SU-DHL-6 (cell line): ENCODE data around the gene TBKBP1.

Source experiments
- H2AFZ ChIP-seq: fragments of 200-600 bp; sonication (generic); 2 replicates; pipeline ENCODE4 v1.6.1; 2014; ENCODE audit warnings: low read depth, mild to moderate bottlenecking, moderate library complexity, mixed read lengths, antibody characterized with exemption, low read length; ENCODE audit not compliant: severe bottlenecking
- H3F3A ChIP-seq: fragments of 200-600 bp; shearing (Covaris generic); 2 replicates; pipeline ENCODE4 v1.6.0; 2016; ENCODE audit warnings: antibody characterized with exemption, mild to moderate bottlenecking; ENCODE audit not compliant: insufficient read depth
- H3K27ac ChIP-seq: fragments of 200-600 bp; sonication (generic); 2 replicates; pipeline ENCODE4 v1.5.1; 2016; ENCODE audit warnings: low read depth, mild to moderate bottlenecking, low read length, moderate library complexity, mixed read lengths
- H3K27me3 ChIP-seq: fragments of 200-600 bp; sonication (generic), shearing (Covaris generic); 2 replicates; pipeline ENCODE4 v1.6.0; 2014; ENCODE audit warnings: mild to moderate bottlenecking, low read length
- H3K36me3 ChIP-seq: fragments of 200-600 bp; sonication (generic); 2 replicates; pipeline ENCODE4 v1.6.1; 2014; ENCODE audit warnings: mild to moderate bottlenecking, low read length, mixed read lengths
- H3K4me2 ChIP-seq: fragments of 300-600, 200-600 bp; shearing (Covaris generic), sonication (generic); 2 replicates; pipeline ENCODE4 v1.6.0; 2014; ENCODE audit warnings: low read length, low read depth, mild to moderate bottlenecking; ENCODE audit not compliant: poor library complexity, severe bottlenecking
- H3K4me3 ChIP-seq: fragments of 200-600 bp; sonication (generic); 2 replicates; pipeline ENCODE4 v1.5.1; 2014; ENCODE audit warnings: antibody characterized with exemption, low read length, mild to moderate bottlenecking, mixed read lengths; ENCODE audit not compliant: insufficient read depth, poor library complexity, severe bottlenecking
- H3K79me2 ChIP-seq: fragments of 200-600 bp; sonication (generic); 2 replicates; pipeline ENCODE4 v1.6.1; 2014; ENCODE audit warnings: mild to moderate bottlenecking, low read length, moderate library complexity; ENCODE audit not compliant: insufficient read depth
- H3K9ac ChIP-seq: fragments of 200-600 bp; sonication (generic); 2 replicates; pipeline ENCODE4 v1.7.0; 2014; ENCODE audit warnings: mild to moderate bottlenecking, low read length
- H3K9me2 ChIP-seq: fragments of 200-600 bp; sonication (generic); replicated peaks from 2 replicates; pipeline ENCODE4 v1.6.1; 2014; ENCODE audit warnings: low read length; ENCODE audit not compliant: insufficient read depth
- H3K9me3 ChIP-seq: fragments of 200-600 bp; sonication (generic); 2 replicates; pipeline ENCODE4 v1.6.1; 2014; ENCODE audit warnings: low read length, mixed read lengths; ENCODE audit not compliant: insufficient read depth
- H4K20me1 ChIP-seq: fragments of 200-600 bp; sonication (generic); 2 replicates; pipeline ENCODE4 v1.6.1; 2014; ENCODE audit warnings: low read depth, mild to moderate bottlenecking, antibody characterized with exemption, low read length, moderate library complexity, mixed read lengths
- EZH2phosphoT487 ChIP-seq: fragments of 200-600 bp; sonication (generic), shearing (Covaris generic); conservative IDR thresholded peaks from 2 replicates; pipeline ENCODE4 v1.6.1; 2018; ENCODE audit warnings: mild to moderate bottlenecking, antibody characterized with exemption, low read length, moderate library complexity, mixed read lengths
- TF ChIP-seq, protein P1 (sequence below): fragments of 200-600 bp; sonication (generic); IDR thresholded peaks from one replicate; pipeline ENCODE4 v1.5.1; 2017; ENCODE audit warnings: antibody characterized with exemption, mild to moderate bottlenecking, low read length, moderate library complexity; ENCODE audit not compliant: insufficient read depth, poor library complexity, severe bottlenecking

Gene TBKBP1

GRCh38 chr17:47751471-47751870 lies 57.5 kb downstream of the TBKBP1 start:
- no peak overlapping the region for H3K9ac ChIP-seq
- H3K79me2 ChIP-seq, result no peaks in the 10 kb centered on the region
- H3K9me3 ChIP-seq, result peaks cover 8% of the 10 kb centered on the region; the same call in 1 of the 2 replicates
- H4K20me1 ChIP-seq, result no peaks in the 10 kb centered on the region
- H3K27me3 ChIP-seq, result no peaks in the 10 kb centered on the region
- no peak overlapping the region for H3K4me3 ChIP-seq
- no peaks in the 10 kb centered on the region for H3F3A ChIP-seq
- H3K4me2 ChIP-seq, result no peak overlapping the region
- H3K36me3 ChIP-seq, result no peaks in the 10 kb centered on the region
- no peak overlapping the region for H2AFZ ChIP-seq
- H3K27ac ChIP-seq, result no peak overlapping the region
- H3K9me2 ChIP-seq, result no peaks in the 10 kb centered on the region
- TF ChIP-seq, protein P1, sequence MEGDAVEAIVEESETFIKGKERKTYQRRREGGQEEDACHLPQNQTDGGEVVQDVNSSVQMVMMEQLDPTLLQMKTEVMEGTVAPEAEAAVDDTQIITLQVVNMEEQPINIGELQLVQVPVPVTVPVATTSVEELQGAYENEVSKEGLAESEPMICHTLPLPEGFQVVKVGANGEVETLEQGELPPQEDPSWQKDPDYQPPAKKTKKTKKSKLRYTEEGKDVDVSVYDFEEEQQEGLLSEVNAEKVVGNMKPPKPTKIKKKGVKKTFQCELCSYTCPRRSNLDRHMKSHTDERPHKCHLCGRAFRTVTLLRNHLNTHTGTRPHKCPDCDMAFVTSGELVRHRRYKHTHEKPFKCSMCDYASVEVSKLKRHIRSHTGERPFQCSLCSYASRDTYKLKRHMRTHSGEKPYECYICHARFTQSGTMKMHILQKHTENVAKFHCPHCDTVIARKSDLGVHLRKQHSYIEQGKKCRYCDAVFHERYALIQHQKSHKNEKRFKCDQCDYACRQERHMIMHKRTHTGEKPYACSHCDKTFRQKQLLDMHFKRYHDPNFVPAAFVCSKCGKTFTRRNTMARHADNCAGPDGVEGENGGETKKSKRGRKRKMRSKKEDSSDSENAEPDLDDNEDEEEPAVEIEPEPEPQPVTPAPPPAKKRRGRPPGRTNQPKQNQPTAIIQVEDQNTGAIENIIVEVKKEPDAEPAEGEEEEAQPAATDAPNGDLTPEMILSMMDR, result no peak
- TF ChIP-seq EZH2phosphoT487, result no peak

DNA sequence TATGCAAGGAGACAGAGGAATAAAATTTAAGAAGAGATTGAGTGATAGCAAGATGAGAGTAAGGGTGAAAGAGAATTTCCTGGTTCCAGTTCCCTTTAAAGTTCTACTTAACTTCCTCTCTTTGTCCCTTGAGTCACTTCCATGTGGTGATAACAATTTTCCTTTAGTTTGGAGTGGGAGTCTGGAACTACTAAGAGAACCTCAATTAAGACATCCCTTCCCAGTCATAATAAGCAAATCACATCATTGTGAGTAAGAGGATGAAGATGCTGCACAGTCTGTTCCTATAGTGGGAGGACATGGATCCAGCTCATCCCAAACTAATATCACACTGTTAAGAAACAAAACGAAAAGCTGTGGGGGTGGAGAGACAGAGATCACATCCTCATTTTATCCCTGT lies 63.4 kb downstream of the TBKBP1 start:
- Histone ChIP-seq H3K4me3 (no peak overlapping the region), H3K9me3 (peaks cover 8% of the 10 kb centered on the region; the same call in 1 of the 2 replicates), H3K27me3 (no peaks in the 10 kb centered on the region), H3K9ac (no peak overlapping the region), H3F3A (no peaks in the 10 kb centered on the region), H3K9me2 (no peaks in the 10 kb centered on the region), H3K27ac (no peak overlapping the region), H3K4me2 (no peak overlapping the region), H4K20me1 (no peaks in the 10 kb centered on the region), H2AFZ (no peak overlapping the region), H3K36me3 (no peaks in the 10 kb centered on the region), H3K79me2 (no peaks in the 10 kb centered on the region)
- TF ChIP-seq, protein P1, result no peak
- TF ChIP-seq EZH2phosphoT487, result no peak

- no peak for TF ChIP-seq EZH2phosphoT487
- TF ChIP-seq, protein P1, result no peak
- Histone ChIP-seq H3K4me2 (no peak overlapping the region), H3K9me2 (no peaks in the 10 kb centered on the region), H3K36me3 (no peaks in the 10 kb centered on the region), H3K9me3 (peaks cover 7% of the 10 kb centered on the region; the same call in 1 of the 2 replicates), H3K79me2 (no peaks in the 10 kb centered on the region), H3K9ac (no peak overlapping the region), H3F3A (no peaks in the 10 kb centered on the region), H3K27ac (no peak overlapping the region), H4K20me1 (no peaks in the 10 kb centered on the region), H2AFZ (no peak overlapping the region), H3K27me3 (no peaks in the 10 kb centered on the region), H3K4me3 (no peak overlapping the region)
Observed at GRCh38 chr17:47760409-47761140, 66.6 kb downstream of the TBKBP1 start.
